H7 (cell line): ENCODE data around the gene MYCBP2. TPM values are rescaled to one million over a fixed set of nuclear protein-coding genes. Genes with fewer than 3 reads are reported as not detected.
A peak's percentile ranks its signal among the peaks of the same experiment; 100 is the strongest.
"Not testable (repeated sequence)": the region's sequence is repeated elsewhere in the genome, so short reads cannot be mapped to it uniquely, and the experiment has no call there.

ENCODE experiments used
- DNase-seq: peaks from one replicate; pipeline ENCODE4 v3.0.0; 2012
- H3K27me3 ChIP-seq: 2 replicates; pipeline ENCODE4 v1.6.0; 2011; ENCODE audit warnings: mild to moderate bottlenecking, low read length; ENCODE audit not compliant: control insufficient read depth, insufficient read depth
- H3K36me3 ChIP-seq: replicated peaks from 2 replicates; pipeline ENCODE4 v1.5.1; 2011; ENCODE audit warnings: low read length; ENCODE audit not compliant: control insufficient read depth, insufficient read depth
- H3K4me3 ChIP-seq: 2 replicates; pipeline ENCODE4 v1.5.1; 2011; ENCODE audit warnings: low read depth, mild to moderate bottlenecking, control low read depth, low read length, moderate library complexity; ENCODE audit not compliant: insufficient read depth
- total RNA-seq: library from RNA; depleted of rRNA; stranded (reverse); fragments of >200 nt; shearing (Covaris generic); gene quantifications from 2 replicates; pipeline ENCODE4 v1.2.3, GENCODE V29; 2014

MYCBP2 gene
- total RNA-seq, 1 experiment from 2014 or later: 18.3 TPM

GRCh38 chr13:77022341-77022740, 304.6 kb downstream of the MYCBP2 start:
- Histone ChIP-seq H3K4me3 (no peak overlapping the region), H3K27me3 (no peaks in the 10 kb centered on the region), H3K36me3 (no peaks in the 10 kb centered on the region)
- DNase-seq: no peak

GRCh38 chr13:77019756-77020155, 307.1 kb downstream of the MYCBP2 start:
- DNase-seq: no peak
- no peak overlapping the region for H3K4me3 ChIP-seq
- H3K27me3 ChIP-seq: no peaks in the 10 kb centered on the region
- H3K36me3 ChIP-seq: 0 out of 2 replicates have a peak, but pooled peaks cover 4% of the 10 kb centered on the region

GRCh38 chr13:77016888-77017623, 309.8 kb downstream of the MYCBP2 start:
- no peaks in the 10 kb centered on the region for H3K27me3 ChIP-seq
- no peak overlapping the region for H3K4me3 ChIP-seq
- DNase-seq: no peak
- H3K36me3 ChIP-seq: peaks cover 6% of the 10 kb centered on the region

GRCh38 chr13:77016251-77016812, 310.6 kb downstream of the MYCBP2 start:
- Histone ChIP-seq H3K27me3 (no peaks in the 10 kb centered on the region), H3K36me3 (peaks cover 6% of the 10 kb centered on the region), H3K4me3 (no peak overlapping the region)
- DNase-seq: no peak

- H3K4me3 ChIP-seq: no peak overlapping the region
- DNase-seq: no peak
- H3K36me3 ChIP-seq: peaks cover 6% of the 10 kb centered on the region
Observed at GRCh38 chr13:77014906-77015685, 311.8 kb downstream of the MYCBP2 start.

GRCh38 chr13:77013853-77014542, 312.9 kb downstream of the MYCBP2 start:
- peaks cover 6% of the 10 kb centered on the region for H3K36me3 ChIP-seq
- DNase-seq: no peak
- H3K27me3 ChIP-seq: no peaks in the 10 kb centered on the region
- H3K4me3 ChIP-seq: no peak overlapping the region

More at GRCh38 chr13:77014906-77015685, 311.8 kb downstream of the MYCBP2 start:
- H3K27me3 ChIP-seq: no peaks in the 10 kb centered on the region

- DNase-seq, H3K4me3 ChIP-seq, H3K36me3 ChIP-seq: not testable (repeated sequence)
Observed at GRCh38 chr13:77009719-77010118, 317.2 kb downstream of the MYCBP2 start.

GRCh38 chr13:77009011-77009410, 317.9 kb downstream of the MYCBP2 start:
- DNase-seq: no peak
- H3K36me3 ChIP-seq: peaks cover 3% of the 10 kb centered on the region

More at GRCh38 chr13:77009719-77010118, 317.2 kb downstream of the MYCBP2 start:
- not testable (repeated sequence) for H3K27me3 ChIP-seq

GRCh38 chr13:77008337-77008736, 318.6 kb downstream of the MYCBP2 start:
- H3K36me3 ChIP-seq, DNase-seq, H3K27me3 ChIP-seq, H3K4me3 ChIP-seq: not testable (repeated sequence)

More at GRCh38 chr13:77009011-77009410, 317.9 kb downstream of the MYCBP2 start:
- H3K27me3 ChIP-seq: no peaks in the 10 kb centered on the region
- no peak overlapping the region for H3K4me3 ChIP-seq

- H3K4me3 ChIP-seq: no peak overlapping the region
- H3K36me3 ChIP-seq: peaks cover 1% of the 10 kb centered on the region; the same call in 1 of the 2 replicates
- H3K27me3 ChIP-seq: no peaks in the 10 kb centered on the region
- DNase-seq: peak; percentile 14
Observed at GRCh38 chr13:77002590-77003190, 324.2 kb downstream of the MYCBP2 start.

- Histone ChIP-seq H3K4me3 (no peak overlapping the region), H3K27me3 (no peaks in the 10 kb centered on the region), H3K36me3 (no peaks in the 10 kb centered on the region; the same call in 1 of the 2 replicates)
- no peak for DNase-seq
Observed at GRCh38 chr13:77001963-77002587, 324.8 kb downstream of the MYCBP2 start.

- Histone ChIP-seq H3K27me3 (no peaks in the 10 kb centered on the region), H3K36me3 (no peaks in the 10 kb centered on the region), H3K4me3 (no peak overlapping the region)
- DNase-seq: no peak
Observed at GRCh38 chr13:77001540-77001939, 325.4 kb downstream of the MYCBP2 start.

GRCh38 chr13:77000475-77000874, 326.4 kb downstream of the MYCBP2 start:
- H3K4me3 ChIP-seq: no peak overlapping the region

More at GRCh38 chr13:77000475-77000874, 326.4 kb downstream of the MYCBP2 start:
- H3K27me3 ChIP-seq: no peaks in the 10 kb centered on the region
- DNase-seq: no peak
- no peaks in the 10 kb centered on the region for H3K36me3 ChIP-seq
